ENCODE results near the gene TNFRSF9.

TNFRSF9 gene

DNA sequence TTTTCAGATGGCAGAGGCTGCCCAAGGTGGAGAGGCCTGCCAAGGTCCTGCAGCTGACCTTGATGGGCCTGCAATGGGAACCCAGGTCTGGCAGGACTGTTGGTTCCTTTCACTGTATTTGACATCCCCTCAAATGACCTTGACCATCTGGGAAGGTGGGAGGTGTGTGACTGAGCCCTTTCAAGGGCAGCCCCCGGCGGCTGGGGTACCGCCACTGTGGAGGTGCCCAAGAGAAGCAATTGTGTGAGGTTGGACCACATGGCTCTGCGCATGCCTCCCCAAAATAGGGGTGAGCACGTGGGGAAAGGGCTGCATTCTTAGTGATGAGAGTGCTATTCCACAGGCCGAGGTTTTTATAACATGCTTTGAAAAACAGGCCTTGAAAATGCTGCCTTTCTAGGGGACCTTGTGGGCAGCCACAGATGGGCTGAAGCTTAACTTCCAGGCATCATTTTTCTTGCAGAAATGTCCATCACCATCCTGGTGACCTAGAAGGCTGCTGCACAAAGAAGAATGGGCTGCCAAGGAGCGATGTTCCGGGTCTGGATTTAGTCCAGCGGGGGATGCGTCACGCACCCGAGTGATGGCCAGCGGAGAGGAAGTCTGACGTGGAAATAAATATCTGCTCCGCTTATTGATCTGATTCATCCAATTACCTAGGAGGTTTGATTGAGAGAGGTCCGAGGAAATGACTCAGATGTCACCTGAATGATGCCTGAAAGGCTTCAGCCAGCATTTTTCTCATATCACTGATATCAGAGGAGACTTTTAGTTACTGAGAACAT, 71.3 kb downstream of the TNFRSF9 start:
- DNase-seq: no peak

DNA sequence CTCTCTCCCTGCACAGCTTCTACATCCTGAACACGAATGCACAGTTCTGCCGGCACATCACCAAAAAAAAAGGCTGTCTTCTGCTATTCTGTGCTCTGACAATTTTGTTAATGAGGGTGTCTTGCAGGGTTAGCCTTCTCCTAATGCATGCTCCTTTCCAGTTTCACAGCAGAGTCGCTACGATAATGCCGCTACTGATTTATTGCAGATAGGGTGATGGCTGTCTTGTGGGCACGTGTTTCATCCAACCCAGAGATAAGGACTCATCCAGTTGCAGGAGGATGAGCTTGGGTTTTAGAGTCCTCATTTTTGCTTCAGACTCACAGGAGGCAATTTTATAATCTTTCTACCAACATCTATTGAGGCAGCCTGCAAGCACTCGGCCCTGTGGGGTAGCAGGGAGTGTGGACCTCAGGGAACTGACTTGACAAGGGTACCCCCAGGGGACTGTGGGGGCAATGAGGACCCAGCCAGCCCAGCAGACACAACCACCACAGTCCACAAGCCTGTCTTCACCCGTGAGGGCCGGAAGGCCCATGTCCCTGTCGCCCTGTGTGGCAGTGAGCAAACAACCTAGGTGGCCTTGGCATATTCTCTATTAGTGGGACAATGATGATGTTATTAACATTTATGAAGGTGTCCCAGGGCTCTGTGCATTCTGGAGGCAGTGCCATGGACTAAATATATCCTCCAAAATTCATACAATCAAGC, 72.4 kb downstream of the TNFRSF9 start:
- no peak for DNase-seq

DNA sequence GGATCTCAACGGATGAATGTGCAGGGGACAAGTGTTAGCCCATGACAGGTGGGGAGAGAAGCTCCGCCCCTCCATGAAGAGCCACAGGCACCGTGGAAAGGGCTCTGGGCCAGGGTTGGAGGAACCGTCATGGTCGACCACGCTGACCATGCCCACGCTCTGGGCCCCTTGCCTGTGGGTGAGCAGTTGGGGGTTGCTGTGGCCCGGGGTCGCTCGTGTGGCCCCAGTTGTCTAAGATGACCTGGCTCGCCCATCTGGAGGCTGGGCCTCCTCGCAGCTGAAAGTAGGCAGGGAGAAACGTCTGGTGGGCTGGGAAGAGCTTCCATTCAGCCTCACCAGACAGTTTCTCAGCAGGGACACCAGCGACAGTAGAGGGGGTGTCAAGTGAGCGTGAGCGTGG, 74.7 kb downstream of the TNFRSF9 start:
- DNase-seq: no peak
